CD4-positive, alpha-beta T cell (primary cell): ENCODE measurements around the gene RIPOR2. TPM values are rescaled to one million over a fixed set of nuclear protein-coding genes. Genes with fewer than 3 reads are reported as not detected.
A peak's percentile ranks its signal among the peaks of the same experiment; 100 is the strongest.

Source experiments
- ATAC-seq: fragments of 200-7000 bp; cut with Tn5 transposase; one replicate; pipeline ENCODE4 v1.10.0; 2022; ENCODE audit warnings: mild to moderate bottlenecking; ENCODE audit not compliant: poor library complexity
- CTCF ChIA-PET: fragments of 350-600 bp; sonication (Branson Sonifier 250); formaldehyde crosslinking; loops from one replicate; lab custom pipeline; 2021; ENCODE audit warnings: antibody characterized with exemption, inconsistent platforms; lab: Charles Lee
- POLR2A ChIA-PET: fragments of 350-600 bp; sonication (Branson Sonifier 250); formaldehyde crosslinking; loops from one replicate; lab custom pipeline; 2021; ENCODE audit warnings: antibody characterized with exemption, inconsistent platforms; lab: Charles Lee
- DNase-seq, 14 experiments: peaks; one replicate each; pipeline ENCODE4 v3.0.0-alpha.2; 2013 to 2020; ENCODE audit warnings: mixed read lengths in 2 of 14
- H3K27ac ChIP-seq, 2 donors: one replicate each; pipeline versions ENCODE4 v1.5.1 to v1.7.0; 2013; ENCODE audit warnings: low read length in 2 of 2, low read depth in 1 of 2, mild to moderate bottlenecking in 1 of 2
- H3K27me3 ChIP-seq, 2 experiments: 1 replicate in 1 of 2; 2 replicates in 1 of 2; pipeline versions ENCODE4 v1.6.1 to v1.7.0; 2013; ENCODE audit warnings: low read length in 2 of 2, control low read depth in 1 of 2, mild to moderate bottlenecking in 1 of 2, moderate library complexity in 1 of 2; ENCODE audit not compliant: insufficient read depth in 2 of 2, control insufficient read depth in 1 of 2
- H3K36me3 ChIP-seq: one replicate; pipeline ENCODE4 v1.6.1; 2013; ENCODE audit warnings: low read length, control low read depth; ENCODE audit not compliant: insufficient read depth
- H3K4me1 ChIP-seq: one replicate; pipeline ENCODE4 v1.6.1; 2013; ENCODE audit warnings: low read length, control low read depth; ENCODE audit not compliant: insufficient read depth
- H3K4me3 ChIP-seq: one replicate; pipeline ENCODE4 v1.5.1; 2013; ENCODE audit warnings: mild to moderate bottlenecking, low read length, moderate library complexity
- H3K9me3 ChIP-seq, 2 experiments: 1 replicate in 1 of 2; 2 replicates in 1 of 2; pipeline versions ENCODE4 v1.6.1 to v1.7.0; 2013; ENCODE audit warnings: low read length in 2 of 2, mild to moderate bottlenecking in 2 of 2, control low read depth in 1 of 2, moderate library complexity in 1 of 2; ENCODE audit not compliant: control insufficient read depth in 1 of 2, insufficient read depth in 1 of 2
- H3K27ac Mint-ChIP-seq: one replicate; pipeline ENCODE4 v1.8.0; 2020; ENCODE audit warnings: mixed read lengths
- H3K27me3 Mint-ChIP-seq: one replicate; pipeline ENCODE4 v1.8.0; 2021; ENCODE audit warnings: mixed read lengths
- H3K36me3 Mint-ChIP-seq: one replicate; pipeline ENCODE4 v1.8.0; 2021; ENCODE audit warnings: low read depth, mixed read lengths
- H3K4me1 Mint-ChIP-seq: one replicate; pipeline ENCODE4 v1.8.0; 2021; ENCODE audit warnings: low read depth, mixed read lengths
- H3K4me3 Mint-ChIP-seq: one replicate; pipeline ENCODE4 v1.8.0; 2020; ENCODE audit warnings: mild to moderate bottlenecking, mixed read lengths
- H3K9me3 Mint-ChIP-seq: one replicate; pipeline ENCODE4 v1.8.0; 2020; ENCODE audit warnings: mixed read lengths
- CTCF ChIP-seq: fragments of 200-600 bp; IDR thresholded peaks from one replicate; pipeline ENCODE4 v1.8.0; 2022; ENCODE audit warnings: antibody characterized with exemption, mild to moderate bottlenecking
- intact Hi-C, 2 experiments: fragments of 100-400 bp; cut with DNase I in 1 of 2; cut with micrococcal nuclease in 1 of 2; formaldehyde crosslinking; loops; one replicate each; pipeline versions ENCODE4 v1.15.1 to v1.9.0; 2023 to 2025; cut with DNase I, micrococcal nuclease
- total RNA-seq, 174 experiments: library from RNA in 2 of 174; stranded (reverse) in 2 of 174; gene quantifications; one replicate each; pipeline ENCODE4 v1.2.3 and lab custom pipeline; 2021 to 2026

RIPOR2 gene
- total RNA-seq, 2 experiments from 2014 or later: 123 to 129 TPM

- Mint-ChIP-seq H3K36me3 (peaks cover 20% of the 10 kb centered on the region), H3K4me3 (peak overlapping the region; percentile 46), H3K4me1 (peaks cover 93% of the 10 kb centered on the region), H3K27me3 (no peaks in the 10 kb centered on the region), H3K27ac (peak overlapping the region; percentile 91), H3K9me3 (peaks cover 3% of the 10 kb centered on the region)
- ATAC-seq (no peak), DNase-seq (no peak)
- Histone ChIP-seq H3K27me3 (no peaks in the 10 kb centered on the region), H3K9me3 (peaks cover 0 to 6% of the 10 kb centered on the region in 2 experiments), H3K4me1 (peaks cover 69% of the 10 kb centered on the region), H3K36me3 (peaks cover 8% of the 10 kb centered on the region), H3K27ac (no peak overlapping the region), H3K4me3 (no peak overlapping the region)
- ChIA-PET CTCF (interaction anchor here (1.9 to 3.2 kb wide), 2 partner anchors 28 to 29 kb away, joined by 6 to 24 read pairs; no protein-coding TSS in a partner anchor), POLR2A (interaction anchor here (1.1 to 20.8 kb wide), 8 partner anchors 11 to 76 kb away, joined by 3 to 1043 read pairs (median 21); partner anchors contain the start of gene RIPOR2)
- intact Hi-C loops: no loop called here
- TF ChIP-seq CTCF: no peak
These were observed 27.6 kb upstream of the RIPOR2 start for GRCh38 chr6:24963339-24963738.

GRCh38 chr6:24961852-24962251 lies 26.1 kb upstream of the RIPOR2 start:
- H3K36me3 ChIP-seq: peaks cover 3% of the 10 kb centered on the region
- ATAC-seq: no peak
- Mint-ChIP-seq H3K9me3 (peaks cover 2% of the 10 kb centered on the region), H3K4me3 (peak overlapping the region; percentile 21), H3K27me3 (no peaks in the 10 kb centered on the region), H3K27ac (peak overlapping the region; percentile 91), H3K36me3 (peaks cover 24% of the 10 kb centered on the region), H3K4me1 (peaks cover 96% of the 10 kb centered on the region)
- peaks cover 62% of the 10 kb centered on the region for H3K4me1 ChIP-seq
- ChIA-PET POLR2A (interaction anchor here (0.6 to 20.8 kb wide), 10 partner anchors 8 to 336 kb away, joined by 3 to 1043 read pairs (median 4); partner anchors contain the start of gene RIPOR2), CTCF (interaction anchor here (1.0 to 3.2 kb wide), 4 partner anchors 10 to 102 kb away, joined by 3 to 24 read pairs (median 6); no protein-coding TSS in a partner anchor)
- TF ChIP-seq CTCF: no peak
- peaks cover 0 to 6% of the 10 kb centered on the region in 2 experiments for H3K9me3 ChIP-seq
- intact Hi-C loops: loop anchor here in 1 of 2 experiments (1.0 kb wide), 1 partner anchor 11 kb away; no protein-coding TSS in a partner anchor
- no peak overlapping the region for H3K4me3 ChIP-seq
- H3K27ac ChIP-seq: peak overlapping the region; percentile 53 to 68
- no peak for DNase-seq
- no peaks in the 10 kb centered on the region for H3K27me3 ChIP-seq

GRCh38 chr6:24960991-24961475 lies 25.3 kb upstream of the RIPOR2 start:
- Histone ChIP-seq H3K36me3 (no peaks in the 10 kb centered on the region), H3K4me1 (peaks cover 65% of the 10 kb centered on the region), H3K27ac (peak overlapping the region; percentile 50 to 68), H3K27me3 (no peaks in the 10 kb centered on the region), H3K9me3 (peaks cover 0 to 6% of the 10 kb centered on the region in 2 experiments), H3K4me3 (no peak overlapping the region)
- CTCF ChIA-PET: interaction anchor here (1.0 to 3.2 kb wide), 5 partner anchors 31 to 101 kb away, joined by 3 to 24 read pairs (median 3); no protein-coding TSS in a partner anchor
- Mint-ChIP-seq H3K9me3 (peaks cover 2% of the 10 kb centered on the region), H3K4me3 (peak overlapping the region; percentile 25), H3K4me1 (peaks cover 96% of the 10 kb centered on the region), H3K36me3 (peaks cover 29% of the 10 kb centered on the region), H3K27ac (peak overlapping the region; percentile 91), H3K27me3 (no peaks in the 10 kb centered on the region)
- intact Hi-C loops: loop anchor here in 1 of 2 experiments (1.0 kb wide), 1 partner anchor 10 kb away; no protein-coding TSS in a partner anchor
- POLR2A ChIA-PET: interaction anchor here (1.3 to 20.8 kb wide), 8 partner anchors 9 to 40 kb away, joined by 3 to 1043 read pairs (median 18); partner anchors contain the start of gene RIPOR2
- TF ChIP-seq CTCF: no peak
- DNase-seq: peak in 6 of 14 experiments; percentile 11 to 63 (median 44)
- ATAC-seq: peak; percentile 81
